IPS-NIHi11 (cell line): Measurements from ENCODE around the gene DDC.

Experiments
- DNase-seq: peaks from one replicate; pipeline ENCODE4 v3.0.0; 2012; ENCODE audit warnings: mixed read lengths, low spot score

DDC gene

GRCh38 chr7:50456371-50457123 is 108.7 kb downstream of the DDC start:
- DNase-seq, result no peak

DNA sequence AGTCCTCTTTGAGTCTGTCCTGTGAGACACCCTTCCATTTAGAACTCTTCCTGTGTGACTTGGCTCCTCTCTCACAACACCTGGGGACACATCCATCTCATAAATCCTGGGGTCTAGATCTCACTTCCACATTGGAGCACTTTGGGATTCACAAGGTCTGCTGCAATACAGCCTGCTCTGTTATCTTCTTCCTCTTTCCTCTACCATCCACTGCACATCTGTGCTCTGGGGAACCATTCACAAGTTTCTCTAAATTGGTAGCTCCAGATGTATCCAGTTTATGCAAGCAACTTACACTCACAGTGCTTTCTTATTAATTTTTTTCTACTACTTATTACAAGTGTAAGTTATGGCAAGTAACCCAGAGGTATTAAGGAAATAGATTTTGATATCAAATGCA is 109.5 kb downstream of the DDC start:
- DNase-seq, result no peak

DNA sequence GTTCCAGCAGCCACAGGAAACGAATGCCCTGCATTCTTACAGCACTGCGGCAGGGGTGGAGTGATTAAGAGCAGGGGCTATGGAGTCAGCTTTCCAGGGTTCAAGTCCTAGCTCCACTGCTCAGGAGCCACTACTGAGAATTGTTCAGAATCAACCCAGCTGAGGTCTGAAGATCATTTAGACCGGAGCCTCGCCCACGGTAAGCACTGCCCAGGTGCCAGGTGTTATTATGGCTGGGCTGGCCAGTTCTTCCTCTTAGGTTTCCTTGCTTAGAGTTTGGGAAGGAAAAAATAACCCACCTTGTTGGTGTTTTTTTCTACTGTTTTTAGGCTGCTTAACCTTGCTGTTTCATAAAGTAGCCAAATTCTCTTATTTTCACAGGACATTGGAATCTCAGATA is 110.2 kb downstream of the DDC start:
- no peak for DNase-seq

DNA sequence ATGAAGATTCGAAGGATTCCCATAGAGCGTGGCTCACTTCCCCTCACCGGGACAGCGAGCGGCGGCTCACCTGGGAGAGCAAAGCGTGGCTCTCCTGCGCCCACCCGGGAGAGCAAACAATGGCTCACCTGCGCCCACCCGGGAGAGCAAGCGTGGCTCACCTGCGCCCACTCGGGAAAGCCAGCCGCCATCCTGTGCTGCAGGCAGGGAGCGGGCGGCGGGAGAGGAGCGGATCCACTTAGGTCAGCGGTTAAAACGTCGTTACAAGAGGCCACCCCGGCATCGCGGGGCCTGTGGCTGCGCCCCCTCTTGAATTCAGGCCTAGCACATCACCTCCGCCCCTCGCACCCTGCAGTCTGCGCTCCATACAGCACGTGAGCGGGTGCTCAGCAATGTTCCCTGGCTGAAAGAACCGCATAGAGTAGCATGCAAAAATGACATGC is 114.6 kb downstream of the DDC start:
- DNase-seq, result no peak

DNA sequence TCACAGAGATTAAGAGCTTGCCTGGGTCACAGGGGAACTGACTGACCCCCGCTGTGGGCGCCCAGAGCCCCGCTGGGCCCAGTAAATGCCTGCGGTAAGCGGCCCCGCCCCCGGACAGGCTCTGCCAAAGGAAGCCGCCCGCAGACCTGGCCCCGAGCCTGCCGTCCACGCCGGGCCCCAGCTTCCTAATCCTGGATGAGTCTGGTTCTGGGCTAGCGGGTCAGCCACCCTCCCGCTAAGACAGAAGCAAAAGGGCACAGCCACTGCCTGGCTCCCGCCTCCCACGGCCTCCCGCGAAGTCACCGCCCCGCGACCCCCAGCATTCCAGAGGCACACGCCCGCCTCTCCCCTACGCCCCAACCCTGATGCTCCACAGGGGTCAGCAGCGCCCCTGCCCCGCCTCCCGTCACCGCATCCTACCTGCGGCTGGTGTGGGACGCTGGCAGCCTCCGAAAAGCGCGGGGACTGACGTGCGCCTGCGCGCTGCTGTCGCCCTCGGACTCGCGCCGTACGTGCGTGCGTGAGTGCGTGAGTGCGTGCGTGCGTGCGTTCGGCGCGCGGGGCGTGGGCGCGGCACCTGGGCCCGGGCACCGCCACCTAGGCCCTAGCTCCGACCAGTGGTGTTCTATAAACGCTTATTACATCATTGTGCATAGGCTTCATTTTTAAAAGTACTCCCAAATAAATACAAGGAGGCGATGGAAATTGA is 115.2 kb downstream of the DDC start, which contains the start of gene FIGNL1:
FIGNL1 (minus strand) TSS at position 470 of the 709 bp plus-strand sequence. CDS start 3,063 bp downstream, outside the sequence.
- peak; percentile 82 for DNase-seq

DNA sequence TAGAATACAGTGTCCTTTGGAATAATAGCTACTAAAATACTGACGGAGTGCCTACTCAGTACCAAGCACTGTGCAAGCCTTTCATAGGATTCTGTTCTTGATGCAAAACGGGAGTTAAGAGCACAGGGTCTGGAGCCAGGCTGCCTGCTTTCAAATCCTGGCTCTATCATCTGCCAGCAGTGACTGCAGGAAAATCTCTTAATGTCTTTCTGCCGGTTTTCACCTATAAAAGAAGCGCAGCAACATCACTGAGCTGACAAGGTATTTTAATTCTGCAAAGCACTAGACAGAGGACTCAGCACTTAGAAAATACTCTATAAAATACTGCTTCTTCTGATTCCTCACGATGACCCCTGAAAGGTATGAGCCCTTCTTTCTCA is 115.7 kb downstream of the DDC start:
- DNase-seq, result no peak

DNA sequence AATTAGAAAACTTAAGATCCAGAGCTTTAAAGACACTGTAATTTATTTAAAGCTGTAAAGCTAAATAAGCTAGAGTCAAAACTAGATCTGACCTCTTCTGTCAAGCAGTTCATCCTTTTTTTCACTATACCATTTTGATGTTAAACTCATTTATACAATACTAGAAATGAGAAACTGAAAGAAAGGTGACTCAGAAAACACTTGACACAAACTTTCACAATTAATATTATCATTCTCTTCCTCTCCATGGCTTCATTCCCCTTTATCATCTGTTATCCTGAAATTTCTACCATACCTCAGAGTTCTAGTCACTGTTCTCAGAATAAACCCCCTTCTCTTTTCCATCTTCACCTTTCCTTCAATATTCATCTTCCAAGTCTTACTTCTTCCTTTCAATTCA is 116.4 kb downstream of the DDC start:
- no peak for DNase-seq

DNA sequence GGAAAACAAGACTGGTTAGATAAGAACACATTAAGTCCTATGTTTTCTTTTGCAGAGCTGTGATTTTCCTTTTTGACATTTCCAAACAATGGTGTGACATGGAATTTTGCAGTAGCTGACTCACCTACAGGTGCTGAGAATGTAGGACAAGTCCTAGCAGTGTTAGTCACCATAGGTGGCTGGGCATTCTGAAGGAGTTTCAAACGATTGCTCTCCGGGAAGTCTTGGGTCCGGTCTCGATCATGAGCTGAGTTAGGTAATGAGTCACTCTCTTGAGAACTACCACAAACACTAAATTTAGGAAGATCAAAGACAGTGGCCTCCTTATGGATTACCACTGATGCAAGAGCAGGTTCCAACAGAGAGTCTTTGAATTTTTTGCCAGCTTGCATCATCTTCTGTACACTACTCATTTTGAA is 118.7 kb downstream of the DDC start:
- DNase-seq, result no peak

DNA sequence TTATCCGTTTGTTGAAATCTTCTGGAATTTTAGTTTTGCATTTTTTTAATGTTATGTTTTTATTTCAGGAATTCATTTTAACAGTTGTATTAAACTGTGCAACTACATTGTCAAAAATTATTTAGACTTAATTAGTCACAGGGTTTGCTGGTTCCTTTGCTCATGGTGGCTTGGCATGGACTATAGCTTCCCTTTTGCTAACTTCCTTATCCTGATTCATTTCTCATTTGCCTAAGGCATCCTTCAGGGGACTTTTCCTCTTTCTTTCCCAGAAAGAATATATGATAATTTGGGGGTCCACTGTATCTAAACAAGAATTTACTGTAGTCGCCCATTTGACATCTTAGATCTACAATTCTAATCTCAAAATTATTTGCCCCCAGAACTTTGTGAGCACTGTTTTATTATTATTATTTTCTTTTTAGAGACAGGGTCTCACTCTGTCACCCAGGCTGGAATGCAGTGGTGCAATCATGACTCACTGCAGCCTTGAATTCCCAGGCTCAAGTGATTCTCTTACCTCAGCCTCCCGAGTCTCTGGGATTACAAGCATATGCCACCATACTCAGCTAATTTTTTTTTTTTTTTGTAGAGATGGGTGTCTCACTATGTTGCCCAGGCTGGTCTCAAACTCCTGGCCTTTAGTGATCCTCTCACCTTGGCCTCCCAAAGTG is 128.9 kb downstream of the DDC start:
- no peak for DNase-seq

DNA sequence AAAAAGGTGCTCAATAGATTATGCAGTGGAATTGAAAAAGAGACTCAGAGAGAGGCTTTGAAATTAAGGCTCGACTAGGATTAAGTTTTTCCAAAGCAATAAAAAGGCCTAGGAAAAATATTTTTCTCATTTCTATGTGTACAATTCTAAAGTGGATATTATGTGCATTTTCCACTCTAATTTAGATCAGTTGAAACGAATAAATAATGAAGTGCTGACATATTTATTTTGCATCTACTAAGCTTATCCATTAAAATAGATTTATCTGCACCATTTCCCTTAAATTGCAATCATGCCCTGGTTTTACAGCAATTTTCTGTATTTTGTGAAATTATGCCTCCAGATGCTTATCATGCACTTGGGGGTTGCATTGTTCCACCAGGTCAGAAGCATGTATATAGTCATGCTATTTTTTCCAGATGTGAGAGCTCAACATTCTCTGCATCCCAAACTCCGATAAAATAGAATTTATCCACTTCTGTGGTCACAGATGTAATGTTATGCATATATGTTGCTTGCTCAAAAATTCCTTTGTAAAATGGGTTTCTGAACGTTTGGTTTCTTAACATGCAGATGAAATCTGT is 133.4 kb downstream of the DDC start:
- no peak for DNase-seq

GRCh38 chr7:50431316-50431715 is 133.9 kb downstream of the DDC start:
- DNase-seq, result no peak

DNA sequence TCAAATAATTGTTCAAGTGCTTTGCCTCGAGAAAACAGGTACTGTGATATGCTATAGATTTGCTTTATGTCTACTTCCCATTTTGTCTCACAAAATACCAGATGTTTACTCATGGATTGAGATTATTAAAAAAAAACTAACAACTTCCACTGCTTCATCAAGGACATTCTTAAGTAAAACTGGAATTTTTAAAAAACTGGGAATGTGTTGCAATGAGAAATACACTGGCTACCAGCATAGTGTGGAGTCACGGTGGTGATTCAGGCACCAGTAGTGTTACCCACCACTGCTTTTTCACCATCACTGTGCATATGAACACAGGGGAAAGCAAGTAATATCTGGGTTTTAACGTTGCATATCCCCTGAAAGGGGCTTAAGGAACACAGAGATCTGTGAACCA is 136.3 kb downstream of the DDC start:
- DNase-seq, result no peak

DNA sequence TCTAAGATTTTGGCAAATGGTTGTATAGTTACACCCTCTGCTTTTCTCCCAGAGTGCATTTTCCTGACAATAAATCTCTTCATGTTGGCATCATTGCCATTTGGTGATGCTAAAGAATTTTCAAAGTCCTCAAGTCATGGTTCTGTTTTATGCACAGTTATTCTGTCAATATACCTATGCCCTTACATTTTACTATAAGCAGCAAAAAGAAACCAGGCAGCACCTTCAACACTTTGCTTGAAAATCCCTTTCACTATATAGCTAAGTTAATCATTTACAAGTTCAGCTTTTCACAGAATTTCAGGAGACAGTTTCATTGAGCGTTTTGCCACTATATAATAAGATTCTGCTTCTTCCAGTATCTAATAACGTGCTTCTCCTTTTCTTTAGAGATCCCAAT is 137.7 kb downstream of the DDC start:
- DNase-seq, result no peak

DNA sequence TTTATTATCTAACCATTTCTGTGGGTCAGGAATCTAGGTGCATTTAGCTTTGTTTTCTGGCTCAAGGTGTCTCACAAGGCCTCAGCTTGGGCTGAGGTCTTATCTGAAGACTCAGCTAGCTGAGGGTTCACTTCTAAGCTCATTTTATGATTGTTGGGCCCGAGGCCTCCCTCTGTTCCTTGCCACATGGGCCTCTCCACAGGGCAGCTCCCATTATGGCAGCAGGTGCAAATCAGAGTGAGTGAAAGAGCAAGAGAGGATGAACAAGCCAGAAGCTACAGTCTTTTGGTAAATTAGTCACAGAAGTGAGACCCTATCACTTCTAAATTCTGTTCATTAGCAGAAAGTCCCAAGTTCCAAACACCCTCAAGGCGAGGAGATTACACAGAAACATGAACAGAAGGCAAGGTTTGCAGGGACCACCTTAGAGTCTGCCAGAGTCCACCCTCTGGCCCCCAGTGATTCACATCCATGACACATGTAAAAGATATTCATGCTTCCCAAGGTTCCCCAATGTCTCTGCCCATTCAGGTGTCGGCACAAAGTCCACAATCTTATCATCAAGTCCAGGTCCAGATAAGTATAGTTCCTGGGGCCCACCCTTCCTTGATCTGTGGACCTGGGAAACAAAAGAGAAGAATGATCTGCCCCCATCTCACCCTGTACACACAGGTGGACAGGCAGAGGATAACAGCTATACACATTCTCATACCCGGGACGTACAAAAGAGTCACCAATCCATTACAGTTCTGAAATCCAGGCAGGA is 138.7 kb downstream of the DDC start:
- no peak for DNase-seq

DNA sequence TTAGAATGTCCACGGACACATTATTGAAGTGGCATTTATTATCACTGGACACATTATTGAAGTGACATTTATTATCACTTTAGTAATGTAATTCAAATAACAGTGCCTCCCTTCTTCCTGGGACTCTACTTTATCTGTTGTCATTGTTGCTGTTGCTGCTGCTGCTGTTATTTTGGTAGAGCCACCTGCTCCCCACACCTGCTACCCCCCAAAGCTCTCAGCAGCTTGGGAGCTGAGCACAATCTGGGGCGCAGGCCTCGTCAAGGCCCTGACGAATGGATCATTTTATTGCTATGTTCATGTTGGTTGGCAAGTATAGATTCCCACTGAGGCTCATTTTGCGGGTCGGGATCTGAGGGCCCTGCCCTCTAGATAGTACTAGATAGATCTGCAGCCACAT is 139.9 kb downstream of the DDC start:
- no peak for DNase-seq

- DNase-seq, result no peak
These were observed 141.3 kb downstream of the DDC start for GRCh38 chr7:50423860-50424259.

DNA sequence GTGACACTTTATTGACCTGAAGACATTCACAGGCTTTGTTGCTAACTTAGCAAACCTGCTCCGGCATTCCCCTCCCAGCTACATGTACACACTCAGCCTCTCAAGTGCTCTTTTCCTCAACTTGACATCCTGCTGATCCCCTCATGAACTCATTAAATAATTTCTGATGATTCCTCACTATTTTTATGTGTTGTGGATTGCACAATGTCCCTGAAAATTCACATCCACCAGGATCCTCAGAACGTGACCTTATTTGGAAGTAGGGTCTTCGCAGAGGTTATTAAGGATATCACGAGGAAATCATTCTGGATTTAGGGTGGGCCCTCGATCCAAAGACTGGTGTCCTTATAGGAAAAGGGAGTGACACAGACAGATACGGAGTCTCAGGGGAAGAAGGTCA is 142.3 kb downstream of the DDC start:
- no peak for DNase-seq

- DNase-seq, result no peak
These were observed 144.2 kb downstream of the DDC start for GRCh38 chr7:50421043-50421442.

GRCh38 chr7:50418526-50419290 is 146.5 kb downstream of the DDC start:
- no peak for DNase-seq

- peak; percentile 84 for DNase-seq
These were observed 147.1 kb downstream of the DDC start for GRCh38 chr7:50418086-50418515.
